Prostate gland (tissue), 2 donors: ENCODE results near the gene CSNK1E. TPM values are rescaled to one million over a fixed set of nuclear protein-coding genes. Genes with fewer than 3 reads are reported as not detected.

Source experiments
- DNase-seq: peaks from one replicate; pipeline ENCODE4 v3.0.0-alpha.2; 2019; ENCODE audit warnings: low spot score
- H3K27ac ChIP-seq, 2 donors: fragments of 200-600 bp; sonication (generic); 2 replicates each; pipeline ENCODE4 v1.5.1; 2017 to 2019
- H3K27me3 ChIP-seq: fragments of 200-600 bp; sonication (generic); replicated peaks from 2 replicates; pipeline ENCODE4 v1.5.1; 2019; ENCODE audit not compliant: insufficient read depth
- H3K36me3 ChIP-seq, 2 donors: fragments of 200-600 bp; sonication (generic); 1 replicate in 1 of 2; 2 replicates in 1 of 2; pipeline versions ENCODE4 v1.5.1 to v1.8.1; 2017 to 2019
- H3K4me1 ChIP-seq: fragments of 200-600 bp; sonication (generic); replicated peaks from 2 replicates; pipeline ENCODE4 v1.5.1; 2019
- H3K4me3 ChIP-seq, 2 donors: fragments of 200-600 bp; sonication (generic); 2 replicates each; pipeline ENCODE4 v1.5.1; 2017 to 2019
- H3K9me3 ChIP-seq: fragments of 200-600 bp; sonication (generic); 2 replicates; pipeline ENCODE4 v1.5.1; 2017
- POLR2A ChIP-seq: fragments of 450-650 bp; IDR thresholded peaks from one replicate; pipeline ENCODE4 v1.6.1; 2016; ENCODE audit warnings: antibody characterized with exemption, mild to moderate bottlenecking
- POLR2AphosphoS5 ChIP-seq: sonication (generic); formaldehyde crosslinking; IDR thresholded peaks from one replicate; pipeline ENCODE4 v1.6.1; 2017; ENCODE audit warnings: antibody characterized with exemption
- WGBS: methylation state at CpG from one replicate; pipeline ENCODE4 v1.1.5; 2018; 5-methylcytosine and 5-hydroxymethylcytosine counted together
- intact Hi-C: fragments of 100-400 bp; cut with DNase I; formaldehyde crosslinking; loops from one replicate; pipeline ENCODE4 v1.14.2; 2022
- total RNA-seq, 2 donors: library from RNA; depleted of rRNA; stranded (reverse); fragments of >200 nt; gene quantifications; one replicate each; pipeline ENCODE4 v1.1.0, GENCODE V29; 2016
- TF ChIP-seq, protein P1 (sequence below), 4 experiments: fragments of 200-600 bp in 2 of 4; fragments of 450-650 bp in 2 of 4; sonication (generic) in 2 of 4; IDR thresholded peaks; 1 replicate in 3 of 4; 2 replicates in 1 of 4; pipeline ENCODE4 v1.5.1; 2016 to 2019; ENCODE audit warnings: antibody characterized with exemption in 4 of 4, mild to moderate bottlenecking in 2 of 4, moderate library complexity in 2 of 4

Gene CSNK1E
- total RNA-seq, 2 donors from 2014 or later = 82.8 to 190 TPM

DNA sequence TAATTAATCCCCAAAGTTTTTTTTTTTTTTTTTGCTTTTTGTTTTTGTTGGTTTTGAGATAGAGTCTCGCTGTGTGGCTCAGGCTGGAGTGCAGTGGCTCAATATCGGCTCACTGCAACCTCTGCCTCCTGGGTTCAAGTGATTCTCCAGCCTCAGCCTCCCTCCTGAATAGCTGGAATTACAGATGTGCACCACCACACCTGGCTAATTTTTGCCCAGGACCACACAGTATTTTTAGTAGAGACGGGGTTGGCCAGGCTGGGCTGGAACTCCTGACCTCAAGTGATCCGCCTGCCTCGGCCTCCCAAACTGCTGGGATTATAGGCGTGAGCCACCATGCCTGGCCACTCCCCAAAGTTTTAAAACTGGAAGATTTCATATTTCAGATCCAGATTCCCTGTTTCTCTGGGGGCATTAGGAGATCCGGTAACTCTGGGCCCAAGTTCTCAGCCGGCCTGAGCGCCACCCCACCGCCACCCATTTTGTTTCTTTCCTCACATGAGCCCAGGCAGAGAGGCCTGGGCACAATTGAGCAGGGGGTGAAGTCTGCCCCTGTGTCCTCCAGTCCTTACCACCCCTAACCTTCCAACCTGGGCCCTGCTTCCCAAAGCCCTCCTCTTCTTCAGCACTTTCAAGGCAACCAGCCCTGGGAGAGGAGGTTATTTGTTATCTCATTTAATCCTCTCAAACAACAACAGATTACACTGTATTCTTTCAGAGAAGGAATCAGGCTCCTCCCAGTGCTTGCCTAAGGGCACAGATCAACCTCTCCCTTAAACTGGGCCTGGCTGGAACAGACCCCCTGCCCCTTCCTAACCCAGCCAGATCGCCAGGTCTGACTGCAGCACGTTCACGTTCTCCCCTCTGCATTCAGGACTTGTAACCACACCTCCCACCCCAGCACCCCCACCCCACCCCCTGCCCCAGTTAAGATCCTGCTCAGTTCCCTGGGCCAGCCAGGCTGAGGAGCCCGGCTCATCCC, 1.9 kb upstream of the CSNK1E start:
- Histone ChIP-seq H3K27me3 (no peaks in the 10 kb centered on the region), H3K4me3 (no peak overlapping the region), H3K27ac (peak overlapping the region; percentile 99), H3K9me3 (no peaks in the 10 kb centered on the region), H3K4me1 (peaks cover 21% of the 10 kb centered on the region), H3K36me3 (no peaks in the 10 kb centered on the region)
- WGBS = 93% methylated on average over 14 of the region's 14 CpGs
- intact Hi-C loops = loop anchor here (5.0 kb wide), 2 partner anchors 47 to 117 kb away; partner anchors contain the start of genes MAFF and TMEM184B
- DNase-seq = no peak
- no peak for TF ChIP-seq POLR2AphosphoS5
- TF ChIP-seq, protein P1, sequence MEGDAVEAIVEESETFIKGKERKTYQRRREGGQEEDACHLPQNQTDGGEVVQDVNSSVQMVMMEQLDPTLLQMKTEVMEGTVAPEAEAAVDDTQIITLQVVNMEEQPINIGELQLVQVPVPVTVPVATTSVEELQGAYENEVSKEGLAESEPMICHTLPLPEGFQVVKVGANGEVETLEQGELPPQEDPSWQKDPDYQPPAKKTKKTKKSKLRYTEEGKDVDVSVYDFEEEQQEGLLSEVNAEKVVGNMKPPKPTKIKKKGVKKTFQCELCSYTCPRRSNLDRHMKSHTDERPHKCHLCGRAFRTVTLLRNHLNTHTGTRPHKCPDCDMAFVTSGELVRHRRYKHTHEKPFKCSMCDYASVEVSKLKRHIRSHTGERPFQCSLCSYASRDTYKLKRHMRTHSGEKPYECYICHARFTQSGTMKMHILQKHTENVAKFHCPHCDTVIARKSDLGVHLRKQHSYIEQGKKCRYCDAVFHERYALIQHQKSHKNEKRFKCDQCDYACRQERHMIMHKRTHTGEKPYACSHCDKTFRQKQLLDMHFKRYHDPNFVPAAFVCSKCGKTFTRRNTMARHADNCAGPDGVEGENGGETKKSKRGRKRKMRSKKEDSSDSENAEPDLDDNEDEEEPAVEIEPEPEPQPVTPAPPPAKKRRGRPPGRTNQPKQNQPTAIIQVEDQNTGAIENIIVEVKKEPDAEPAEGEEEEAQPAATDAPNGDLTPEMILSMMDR (IDR thresholded peaks at IDR 0.05) = no peak
- TF ChIP-seq POLR2A = no peak

DNA sequence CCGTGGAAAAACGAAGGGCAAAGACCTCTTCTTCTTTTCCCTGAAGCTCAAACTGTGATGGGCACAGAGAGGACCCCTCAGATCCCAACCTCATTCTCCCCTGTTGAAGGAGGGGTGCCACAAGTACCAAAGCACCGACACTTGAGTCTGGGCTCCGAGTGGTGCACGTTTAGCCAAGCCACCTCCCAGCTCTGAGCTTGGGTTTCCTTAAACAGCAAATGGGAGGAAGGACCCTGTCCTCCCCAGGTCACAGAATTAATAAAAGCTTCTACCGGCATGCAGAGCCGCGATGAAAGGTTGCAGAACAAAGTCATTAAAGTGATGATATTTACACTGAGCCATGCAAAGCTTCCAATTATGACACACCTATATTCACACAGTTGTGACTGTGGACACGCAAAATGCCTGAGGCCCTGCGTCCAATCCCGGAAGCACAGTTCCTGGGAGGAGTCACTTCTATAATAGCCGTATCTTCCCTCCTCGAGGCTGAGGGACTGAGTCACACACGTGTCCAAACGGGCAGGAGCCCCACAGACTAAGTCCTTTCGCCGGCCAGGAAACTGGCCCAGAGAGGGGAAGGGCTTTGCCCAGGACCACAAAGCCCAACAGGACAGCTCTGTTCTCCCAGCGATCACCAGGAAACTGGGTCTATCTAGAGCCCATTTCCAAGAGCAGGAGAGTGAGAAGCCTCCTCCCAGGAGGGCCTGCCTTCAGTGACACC, 922 bp upstream of the CSNK1E start:
- Histone ChIP-seq H3K4me3 (peak overlapping the region; percentile 42 to 80), H3K27me3 (no peaks in the 10 kb centered on the region), H3K4me1 (peaks cover 27% of the 10 kb centered on the region), H3K27ac (peak overlapping the region; percentile 99), H3K9me3 (no peaks in the 10 kb centered on the region), H3K36me3 (no peaks in the 10 kb centered on the region)
- peak; percentile 85 for DNase-seq
- WGBS = 9% methylated on average over 18 of the region's 18 CpGs
- intact Hi-C loops = loop anchor here (5.0 kb wide), 2 partner anchors 46 to 116 kb away; partner anchors contain the start of genes MAFF and TMEM184B
- TF ChIP-seq, protein P1 (IDR thresholded peaks at IDR 0.05) = peak in 1 of 4 experiments; percentile 10
- TF ChIP-seq POLR2A (peak; percentile 67), POLR2AphosphoS5 (peak; percentile 92)

DNA sequence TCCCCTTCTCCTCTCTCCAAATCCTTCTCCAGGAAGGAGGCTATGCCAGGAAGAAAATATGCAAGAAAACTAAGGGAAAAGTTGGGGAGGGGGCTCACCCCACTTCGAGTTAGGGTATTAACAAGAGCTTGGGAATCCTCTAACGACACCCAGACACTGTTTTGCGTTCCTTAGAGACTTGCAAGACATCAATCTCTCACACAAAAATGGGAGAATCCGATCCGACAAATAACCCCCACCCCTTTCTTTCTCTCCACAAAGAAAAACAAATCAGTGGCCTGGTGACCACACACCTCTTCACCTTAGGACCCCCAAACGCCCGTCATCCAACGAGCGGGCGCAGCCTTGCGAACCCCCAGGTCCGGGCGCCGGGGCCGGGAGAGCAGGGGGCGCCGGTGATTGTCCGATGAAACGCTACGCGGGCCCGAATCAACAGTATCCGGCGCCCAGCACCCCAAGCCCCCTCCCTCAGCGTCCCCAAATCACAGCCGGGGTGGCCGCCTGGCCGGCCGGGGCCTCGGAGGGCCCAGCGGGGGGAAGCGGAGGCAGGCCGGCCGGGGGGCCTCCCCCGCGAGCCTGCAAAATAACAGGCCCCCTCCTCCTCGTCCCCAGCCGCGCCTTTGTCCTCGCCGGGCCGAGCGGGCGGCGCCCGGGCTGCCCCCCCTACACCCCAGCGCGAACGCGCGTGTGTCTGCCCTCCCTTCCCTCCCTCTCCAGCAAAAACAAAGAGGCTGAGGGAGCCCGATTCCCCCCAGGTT, 690 bp downstream of the CSNK1E start:
- TF ChIP-seq POLR2AphosphoS5 (peak; percentile 24), POLR2A (peak; percentile 64)
- TF ChIP-seq, protein P1 (IDR thresholded peaks at IDR 0.05) = no peak
- H3K4me3 ChIP-seq = peak overlapping the region; percentile 79 to 80
- H3K9me3 ChIP-seq = no peaks in the 10 kb centered on the region
- peak overlapping the region; percentile 95 to 98 for H3K27ac ChIP-seq
- H3K4me1 ChIP-seq = peaks cover 27% of the 10 kb centered on the region
- no peaks in the 10 kb centered on the region for H3K36me3 ChIP-seq
- no peaks in the 10 kb centered on the region for H3K27me3 ChIP-seq
- peak; percentile 68 for DNase-seq
- intact Hi-C loops = loop anchor here (5.0 kb wide), 2 partner anchors 44 to 114 kb away; partner anchors contain the start of genes MAFF and TMEM184B
- WGBS = under 1% methylated on average over 50 of the region's 52 CpGs

DNA sequence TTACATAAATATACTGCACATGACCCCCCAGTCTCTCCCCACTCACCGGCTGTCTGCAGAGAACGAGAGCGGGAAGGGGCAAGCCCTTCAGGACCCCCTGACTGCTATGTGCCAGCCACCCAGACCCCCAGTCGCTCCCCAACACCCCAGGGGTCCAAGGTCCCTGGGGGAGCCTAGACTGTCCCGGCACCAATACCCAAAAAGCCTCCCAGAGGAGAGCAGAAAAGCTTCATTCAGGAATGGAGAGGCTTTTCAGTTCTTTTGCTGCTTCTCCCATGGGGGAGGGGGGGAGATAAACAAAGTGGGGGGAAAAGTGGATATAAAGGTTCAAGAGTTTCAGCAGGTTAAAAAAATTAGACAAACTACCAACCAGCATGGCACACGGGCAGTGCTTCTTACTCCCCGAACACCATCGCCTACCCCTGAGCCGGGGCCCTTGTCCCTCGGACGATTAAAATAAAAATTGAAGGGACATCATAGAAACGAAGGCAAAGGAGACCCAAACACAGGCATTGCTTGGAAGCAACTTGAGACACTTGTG, 1.3 kb downstream of the CSNK1E start:
- intact Hi-C loops = loop anchor here (5.0 kb wide), 2 partner anchors 44 to 114 kb away; partner anchors contain the start of genes MAFF and TMEM184B
- Histone ChIP-seq H3K9me3 (no peaks in the 10 kb centered on the region), H3K4me3 (peak overlapping the region; percentile 79 to 80), H3K36me3 (no peaks in the 10 kb centered on the region), H3K27me3 (no peaks in the 10 kb centered on the region), H3K4me1 (peaks cover 27% of the 10 kb centered on the region), H3K27ac (peak overlapping the region; percentile 95 to 98)
- under 1% methylated on average over 12 of the region's 12 CpGs for WGBS
- no peak for DNase-seq
- TF ChIP-seq POLR2AphosphoS5 (no peak), POLR2A (no peak)
- TF ChIP-seq, protein P1 (IDR thresholded peaks at IDR 0.05) = no peak
